EL (cell line): ENCODE measurements around the gene ATG13.
"Not testable (repeated sequence)": the region's sequence is repeated elsewhere in the genome, so short reads cannot be mapped to it uniquely, and the experiment has no call there.

Source experiments
- DNase-seq: peaks from one replicate; pipeline ENCODE4 v3.0.0-alpha.2; 2016

The ATG13 gene

GRCh38 chr11:46700241-46701077 lies 83.1 kb downstream of the ATG13 start, which contains the start of the genes ARHGAP1 and ZNF408:
TSS of gene ARHGAP1 (minus strand) at chr11:46700619. CDS start at chr11:46696107, 4,512 bp downstream.
TSS of gene ZNF408 (plus strand) at chr11:46701031. CDS start at chr11:46701048, 17 bp downstream.
- peak; percentile 99 for DNase-seq

DNA sequence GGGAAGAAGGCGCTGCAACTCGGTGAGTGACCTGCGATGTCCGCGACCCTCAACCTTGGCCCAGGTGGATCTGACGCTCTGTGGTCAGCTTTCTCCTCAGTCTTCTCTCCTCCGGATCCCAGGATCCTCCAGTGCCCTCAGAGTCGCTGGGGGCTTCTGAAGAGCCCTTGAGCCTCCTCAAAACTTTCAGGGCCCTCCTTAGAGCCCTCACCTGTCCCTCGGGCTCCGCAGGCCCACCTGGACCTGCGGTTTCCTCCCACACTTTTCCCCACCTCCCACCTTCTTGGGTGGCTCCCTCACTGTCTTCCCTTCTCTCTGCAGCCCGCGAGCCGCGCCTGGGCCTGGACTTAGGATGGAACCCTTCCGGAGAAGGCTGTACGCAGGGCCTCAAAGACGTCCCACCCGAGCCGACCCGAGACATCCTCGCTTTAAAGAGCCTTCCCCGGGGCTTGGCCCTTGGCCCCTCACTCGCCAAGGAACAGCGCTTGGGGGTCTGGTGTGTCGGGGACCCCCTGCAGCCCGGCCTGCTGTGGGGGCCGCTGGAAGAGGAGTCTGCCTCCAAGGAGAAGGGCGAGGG lies 83.8 kb downstream of the ATG13 start:
- no peak for DNase-seq

DNA sequence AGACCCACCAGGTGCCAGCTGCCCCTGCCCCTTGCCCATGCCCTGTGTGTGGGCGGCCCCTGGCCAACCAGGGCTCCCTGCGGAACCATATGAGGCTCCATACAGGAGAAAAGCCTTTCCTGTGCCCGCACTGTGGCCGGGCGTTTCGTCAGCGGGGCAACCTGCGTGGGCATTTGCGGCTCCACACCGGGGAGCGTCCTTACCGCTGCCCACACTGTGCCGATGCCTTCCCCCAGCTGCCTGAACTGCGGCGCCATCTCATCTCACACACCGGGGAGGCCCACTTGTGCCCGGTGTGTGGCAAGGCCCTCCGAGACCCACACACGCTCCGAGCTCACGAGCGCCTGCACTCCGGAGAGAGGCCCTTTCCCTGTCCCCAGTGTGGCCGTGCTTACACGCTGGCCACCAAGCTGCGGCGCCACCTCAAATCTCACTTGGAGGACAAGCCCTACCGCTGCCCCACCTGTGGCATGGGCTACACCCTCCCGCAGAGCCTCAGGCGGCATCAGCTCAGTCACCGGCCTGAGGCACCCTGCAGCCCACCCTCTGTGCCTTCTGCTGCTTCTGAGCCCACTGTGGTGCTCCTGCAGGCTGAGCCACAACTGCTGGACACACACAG lies 87.8 kb downstream of the ATG13 start:
- DNase-seq: no peak

DNA sequence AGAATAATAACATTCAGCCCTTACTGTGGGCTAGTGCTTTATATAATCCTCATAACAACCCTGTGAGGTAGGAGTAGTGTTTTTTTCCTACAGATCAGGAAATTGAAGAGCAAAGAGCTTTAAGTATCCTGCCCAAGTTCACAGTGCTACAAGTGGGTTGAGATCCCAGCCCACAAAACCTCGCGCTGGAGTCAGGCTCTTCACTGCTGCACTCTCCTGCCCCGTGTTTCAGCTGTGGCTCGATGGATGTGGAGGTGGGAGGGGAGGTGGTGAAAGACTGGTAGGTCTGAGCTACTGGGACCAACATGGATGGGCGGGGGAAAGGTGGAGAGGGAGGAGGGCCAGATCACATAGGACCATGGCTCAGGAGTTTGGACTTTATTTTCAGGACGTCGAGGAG lies 89.5 kb downstream of the ATG13 start:
- DNase-seq: no peak

DNA sequence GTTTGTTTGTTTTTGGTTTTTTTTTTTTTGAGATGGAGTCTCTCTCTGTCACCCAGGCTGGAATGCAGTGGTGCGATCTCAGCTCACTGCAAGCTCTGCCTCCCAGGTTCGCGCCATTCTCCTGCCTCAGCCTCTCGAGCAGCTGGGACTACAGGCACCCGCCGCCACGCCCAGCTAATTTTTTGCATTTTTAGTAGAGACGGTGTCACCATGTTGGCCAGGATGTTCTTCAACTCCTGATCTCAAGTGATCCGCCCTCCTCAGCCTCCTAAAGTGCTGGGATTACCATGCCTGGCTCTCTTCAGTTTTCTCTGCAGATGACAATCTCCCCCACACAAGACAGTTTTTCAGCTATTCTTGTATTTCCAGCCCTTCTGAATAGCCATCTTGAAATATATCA lies 92.0 kb downstream of the ATG13 start:
- not testable (repeated sequence) for DNase-seq

- DNase-seq: peak; percentile 84
Observed at GRCh38 chr11:46710821-46711269, 93.5 kb downstream of the ATG13 start.

DNA sequence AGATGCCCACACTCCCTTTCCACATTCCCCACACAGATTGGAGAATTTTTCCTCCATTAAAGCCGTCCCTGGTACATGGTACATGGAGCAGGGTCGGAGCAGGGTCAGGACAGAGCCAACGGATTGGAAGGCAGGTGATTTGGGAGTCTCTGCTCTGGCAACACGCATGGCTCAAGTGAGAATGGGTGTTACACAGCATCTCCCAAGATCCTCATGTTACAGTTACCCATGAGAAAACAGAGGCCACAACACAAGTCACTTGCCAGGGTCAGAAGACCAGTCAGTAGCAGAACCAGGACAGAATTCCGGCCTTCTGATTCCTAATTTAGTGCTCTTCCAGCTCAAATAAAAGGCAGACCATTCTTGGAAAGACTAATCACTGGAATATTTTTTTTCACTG lies 94.0 kb downstream of the ATG13 start:
- no peak for DNase-seq

- no peak for DNase-seq
Observed at GRCh38 chr11:46712874-46713576, 95.7 kb downstream of the ATG13 start.

DNA sequence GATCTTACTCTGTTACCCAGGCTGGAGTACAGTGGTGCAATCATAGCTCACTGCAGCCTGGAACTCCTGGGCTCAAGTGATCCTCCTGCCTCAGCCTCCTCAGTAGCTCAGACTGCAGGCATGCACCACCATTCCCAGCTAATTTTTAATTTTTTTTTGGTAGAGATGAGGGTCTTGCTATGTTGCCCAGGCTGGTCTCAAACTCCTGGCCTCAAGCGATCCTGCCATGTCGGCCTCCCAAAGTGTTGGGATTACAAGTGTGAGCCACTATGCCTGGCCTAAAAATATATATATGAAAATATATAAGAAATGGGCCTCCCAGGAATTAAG lies 100.4 kb downstream of the ATG13 start:
- DNase-seq: not testable (repeated sequence)

DNA sequence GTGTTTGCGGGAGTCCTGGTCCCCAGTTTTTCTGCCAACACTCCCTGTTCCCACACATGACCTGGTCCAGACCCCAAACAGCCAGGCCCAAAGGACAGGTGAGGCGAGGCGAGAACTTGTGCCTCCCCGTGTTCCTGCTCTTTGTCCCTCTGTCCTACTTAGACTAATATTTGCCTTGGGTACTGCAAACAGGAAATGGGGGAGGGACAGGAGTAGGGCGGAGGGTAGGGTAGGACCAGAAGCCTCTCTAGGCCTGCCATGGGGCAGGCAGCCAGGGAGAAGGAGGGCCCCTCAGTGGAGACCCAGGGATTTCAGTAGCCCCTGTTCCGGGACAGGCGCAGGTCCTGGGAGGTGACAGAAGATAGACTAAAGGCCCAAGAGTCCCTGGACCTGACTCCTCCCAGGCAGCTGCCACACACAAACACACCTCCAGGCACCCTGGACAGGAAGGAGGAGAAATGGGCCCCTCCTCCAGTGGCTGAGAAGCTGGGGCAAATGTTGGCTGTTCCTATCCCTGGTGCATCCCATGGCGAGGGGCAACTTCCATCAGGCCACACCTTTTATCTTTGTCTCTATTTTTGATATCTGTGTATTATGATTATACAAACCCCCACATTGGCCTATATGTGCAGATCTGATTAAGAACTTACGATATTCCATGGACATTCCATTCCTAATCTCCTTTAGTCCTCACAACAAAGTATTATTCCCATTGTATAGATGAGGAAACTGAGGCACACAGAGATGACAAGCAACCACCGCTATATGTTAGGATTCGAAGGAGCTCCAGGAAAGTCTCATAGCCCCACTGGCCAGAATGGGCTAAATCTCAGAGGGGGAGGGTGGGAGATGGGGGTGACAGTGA lies 101.0 kb downstream of the ATG13 start:
- peak; percentile 21 for DNase-seq

GRCh38 chr11:46719048-46719542 lies 101.7 kb downstream of the ATG13 start, which contains the start of gene F2:
TSS of gene F2 (plus strand) at chr11:46719213. CDS start at chr11:46719236, 23 bp downstream.
- DNase-seq: no peak

GRCh38 chr11:46719543-46720218 lies 102.3 kb downstream of the ATG13 start:
- no peak for DNase-seq

DNA sequence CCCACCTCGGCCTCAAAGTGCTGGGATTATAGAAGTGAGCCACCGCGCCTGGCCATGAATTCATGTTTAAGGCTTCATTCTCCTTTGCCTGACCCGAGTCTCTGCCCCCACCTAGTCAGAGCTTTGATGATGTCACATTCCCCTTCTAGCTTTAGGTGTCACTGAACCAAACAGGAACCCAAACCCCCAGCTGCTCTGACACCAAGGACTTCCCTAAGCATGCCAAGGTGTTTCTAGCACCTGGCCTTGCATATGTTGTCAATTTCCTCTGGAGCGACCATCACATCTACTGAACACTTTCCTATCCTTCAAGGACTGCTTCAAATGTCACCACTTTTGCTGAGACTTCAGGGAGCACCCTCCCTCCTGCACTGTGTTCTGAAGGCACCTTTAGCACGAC lies 103.9 kb downstream of the ATG13 start:
- DNase-seq: no peak

DNA sequence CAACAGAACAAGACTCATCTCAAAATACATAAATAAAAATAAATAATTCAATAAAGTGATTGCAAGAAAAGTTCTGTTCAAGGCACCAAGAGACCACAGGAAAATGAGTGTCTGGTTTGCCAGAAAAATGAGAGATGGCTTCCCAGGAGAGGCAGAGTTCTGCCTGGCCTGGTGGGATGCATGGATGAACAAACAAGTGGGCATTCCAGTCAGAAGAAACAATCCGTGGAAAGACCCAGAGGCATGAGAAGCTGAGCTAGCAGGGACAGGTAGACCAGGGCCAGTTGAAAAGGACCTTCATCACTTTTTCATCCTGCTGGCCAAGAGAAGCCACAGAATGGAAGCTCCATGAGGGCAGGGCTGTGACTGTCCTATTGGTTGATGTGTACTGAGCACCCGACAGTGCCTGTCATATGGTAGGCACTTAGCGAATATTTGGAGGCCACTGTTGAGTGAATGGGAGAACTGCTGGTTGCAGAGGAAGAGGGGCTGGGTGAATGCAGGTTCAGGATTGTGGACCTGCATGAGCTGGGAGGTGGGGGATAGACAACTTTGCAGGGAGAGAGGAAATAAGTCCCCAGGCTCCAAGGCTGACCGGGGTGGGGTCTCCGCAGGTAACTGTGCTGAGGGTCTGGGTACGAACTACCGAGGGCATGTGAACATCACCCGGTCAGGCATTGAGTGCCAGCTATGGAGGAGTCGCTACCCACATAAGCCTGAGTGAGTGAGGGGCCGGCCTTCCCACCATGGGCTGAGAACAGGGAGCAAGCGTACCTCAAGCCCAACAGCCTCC lies 105.4 kb downstream of the ATG13 start:
- DNase-seq: no peak

- DNase-seq: no peak
Observed at GRCh38 chr11:46723359-46723680, 106.0 kb downstream of the ATG13 start.

- no peak for DNase-seq
Observed at GRCh38 chr11:46724088-46724487, 106.7 kb downstream of the ATG13 start.
